GM21619 (cell line): ENCODE results near the gene DCUN1D3.
"Not testable (repeated sequence)": the region's sequence is repeated elsewhere in the genome, so short reads cannot be mapped to it uniquely, and the experiment has no call there.

Experiments used
- ATAC-seq: cut with Tn5 transposase; IDR thresholded peaks from one replicate; pipeline ENCODE4 v1.9.1; 2021; ENCODE audit not compliant: unreplicated experiment

DCUN1D3 gene

GRCh38 chr16:20833086-20833485 is 67.1 kb downstream of the DCUN1D3 start:
- no peak for ATAC-seq

DNA sequence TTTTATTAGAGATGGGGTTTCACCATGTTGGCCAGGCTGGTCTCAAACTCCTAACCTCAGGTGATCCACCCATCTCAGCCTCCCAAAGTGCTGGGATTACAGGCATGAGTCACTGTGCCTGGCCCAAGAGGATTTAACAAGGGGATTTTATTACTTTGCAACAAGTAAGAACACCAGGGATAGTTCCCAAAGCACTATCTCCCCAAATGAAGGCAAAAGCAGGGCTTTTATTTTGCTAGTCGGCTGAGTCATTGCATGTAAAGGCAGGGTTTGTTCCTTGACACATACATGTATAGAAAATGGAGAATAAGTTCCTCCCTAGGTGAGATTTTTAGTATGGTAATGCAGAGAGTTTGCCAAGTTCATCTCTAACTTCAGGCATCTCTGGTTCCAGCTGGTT is 69.8 kb downstream of the DCUN1D3 start:
- no peak for ATAC-seq

DNA sequence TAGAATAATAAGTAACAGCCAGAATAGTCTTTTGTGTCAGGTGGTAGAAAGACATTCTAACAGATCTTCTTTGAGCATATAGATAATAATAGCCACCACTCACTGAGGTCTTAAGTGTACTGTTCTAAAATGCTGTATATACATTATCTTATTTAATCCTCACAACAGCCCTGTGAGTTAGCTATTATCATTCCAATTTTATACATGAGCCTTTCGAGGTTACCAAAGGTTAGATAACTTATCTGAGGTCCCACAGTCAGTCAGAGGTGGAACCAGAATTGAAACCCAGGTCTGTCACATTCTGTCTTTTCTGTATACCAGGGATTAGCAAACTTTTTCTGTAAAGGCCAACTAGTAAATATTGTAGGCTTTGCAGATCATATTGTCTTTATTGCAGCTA is 70.6 kb downstream of the DCUN1D3 start:
- ATAC-seq: no peak

DNA sequence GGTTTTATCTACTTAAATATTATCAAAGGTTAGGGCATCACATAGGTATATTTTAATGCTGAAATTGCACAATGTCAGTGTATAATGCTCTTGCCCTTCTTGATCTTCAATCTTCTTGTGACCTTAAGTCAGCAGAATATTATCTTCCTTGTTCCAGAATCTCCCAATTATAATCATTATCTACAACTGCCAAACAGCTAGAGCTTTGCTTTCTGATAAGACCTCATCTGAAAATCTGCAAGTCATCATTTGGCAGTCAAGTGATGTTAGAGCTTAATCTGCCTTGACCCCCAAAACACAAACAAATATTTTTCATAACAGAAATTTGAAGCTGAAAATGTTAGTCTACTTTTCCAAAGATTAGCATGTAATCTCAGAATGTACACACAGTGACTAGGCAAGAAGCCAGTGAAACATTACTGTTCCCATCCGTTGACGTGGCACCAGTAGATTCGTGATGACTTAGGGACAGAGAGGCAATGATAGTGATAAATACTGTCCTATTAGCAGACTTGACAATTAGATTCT is 74.1 kb downstream of the DCUN1D3 start:
- ATAC-seq: no peak

DNA sequence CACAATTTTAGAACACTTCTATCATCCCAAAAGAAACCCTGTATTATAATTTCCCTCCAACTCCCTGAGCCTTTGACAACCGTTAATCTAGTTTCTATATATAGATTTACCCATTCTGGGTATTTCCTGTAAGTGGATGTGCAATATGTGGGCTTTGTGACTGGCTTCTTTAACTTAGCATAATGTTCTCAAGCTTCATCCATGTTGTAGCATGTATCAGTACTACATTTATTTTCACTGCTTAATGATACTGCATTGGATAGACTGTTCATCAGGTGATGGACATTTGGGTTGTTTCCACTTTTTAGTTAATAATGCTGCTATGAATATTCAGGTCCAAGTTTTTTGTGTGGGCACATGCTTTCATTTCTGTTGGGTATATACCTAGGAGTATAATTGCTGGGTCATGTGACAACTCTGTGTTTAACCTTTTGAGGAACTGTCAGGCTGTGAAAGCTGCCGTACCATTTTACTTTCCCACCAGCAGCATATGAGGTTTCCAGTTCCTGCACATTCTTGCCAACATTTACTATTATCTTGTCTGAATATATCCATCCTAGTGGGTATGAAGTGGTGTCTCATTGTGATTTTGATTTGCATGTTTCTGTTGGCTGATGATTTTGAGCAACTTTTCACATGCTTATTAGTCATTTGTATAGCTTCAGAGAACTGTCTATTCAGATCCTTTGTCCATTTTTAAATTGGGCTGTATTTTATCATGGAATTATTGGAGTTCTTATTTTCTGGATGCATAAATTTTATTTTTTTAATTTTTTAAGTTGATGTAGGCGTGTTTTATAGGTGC is 77.4 kb downstream of the DCUN1D3 start:
- no peak for ATAC-seq

- ATAC-seq: no peak
Measured at GRCh38 chr16:20821682-20822081, 78.5 kb downstream of the DCUN1D3 start.

DNA sequence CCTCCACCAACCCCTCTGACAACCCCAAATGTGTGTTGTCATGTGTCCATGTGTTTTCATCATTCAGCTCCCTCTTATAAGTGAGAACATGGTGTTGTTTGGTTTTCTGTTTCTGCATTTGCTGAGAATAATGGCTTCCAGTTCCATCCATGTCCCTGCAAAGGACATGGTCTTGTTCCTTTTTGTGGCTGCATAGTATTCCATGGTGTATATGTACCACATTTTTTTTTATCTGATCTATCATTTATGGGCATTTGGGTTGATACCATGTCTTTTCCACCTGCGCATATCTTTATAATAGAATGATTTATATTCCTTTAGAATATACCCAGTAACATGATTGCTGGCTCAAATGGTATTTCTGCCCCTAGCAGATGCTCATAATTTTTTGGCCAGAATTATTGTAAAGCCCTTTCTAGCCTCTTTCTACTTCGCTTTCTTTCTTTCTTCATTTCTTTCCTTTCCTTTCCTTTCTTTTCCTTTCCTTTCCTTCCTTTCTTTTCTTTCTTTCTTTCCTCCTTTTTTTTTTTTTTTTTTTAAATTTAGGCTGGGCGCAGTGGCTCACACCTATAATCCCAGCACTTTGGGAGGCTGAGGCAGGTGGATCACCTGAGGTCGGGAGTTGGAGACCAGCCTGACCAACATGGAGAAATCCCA is 81.1 kb downstream of the DCUN1D3 start:
- ATAC-seq: no peak

- ATAC-seq: no peak
Measured at GRCh38 chr16:20814784-20815183, 85.4 kb downstream of the DCUN1D3 start.

DNA sequence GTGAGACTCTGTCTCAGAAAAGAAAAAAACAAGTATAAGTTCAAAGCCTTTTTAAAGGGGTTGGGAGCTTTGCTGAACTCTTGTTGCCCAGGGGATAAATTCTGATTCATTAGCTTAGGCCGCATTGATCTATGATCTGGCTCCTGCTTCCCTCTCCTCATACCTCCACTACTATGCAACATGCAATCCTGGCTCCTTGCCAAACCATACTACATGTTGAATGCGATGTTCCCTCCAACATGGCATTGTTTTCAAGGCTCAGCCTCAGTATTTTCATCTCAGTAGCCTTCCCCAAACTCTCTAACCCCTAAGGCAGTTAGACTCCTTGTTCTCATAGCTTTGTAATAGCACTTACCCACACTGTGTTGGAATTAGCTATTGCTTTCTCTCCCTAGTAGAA is 87.6 kb downstream of the DCUN1D3 start:
- no peak for ATAC-seq

- no peak for ATAC-seq
Measured at GRCh38 chr16:20811889-20812439, 88.2 kb downstream of the DCUN1D3 start.

- ATAC-seq: no peak
Measured at GRCh38 chr16:20807862-20808261, 92.3 kb downstream of the DCUN1D3 start.

DNA sequence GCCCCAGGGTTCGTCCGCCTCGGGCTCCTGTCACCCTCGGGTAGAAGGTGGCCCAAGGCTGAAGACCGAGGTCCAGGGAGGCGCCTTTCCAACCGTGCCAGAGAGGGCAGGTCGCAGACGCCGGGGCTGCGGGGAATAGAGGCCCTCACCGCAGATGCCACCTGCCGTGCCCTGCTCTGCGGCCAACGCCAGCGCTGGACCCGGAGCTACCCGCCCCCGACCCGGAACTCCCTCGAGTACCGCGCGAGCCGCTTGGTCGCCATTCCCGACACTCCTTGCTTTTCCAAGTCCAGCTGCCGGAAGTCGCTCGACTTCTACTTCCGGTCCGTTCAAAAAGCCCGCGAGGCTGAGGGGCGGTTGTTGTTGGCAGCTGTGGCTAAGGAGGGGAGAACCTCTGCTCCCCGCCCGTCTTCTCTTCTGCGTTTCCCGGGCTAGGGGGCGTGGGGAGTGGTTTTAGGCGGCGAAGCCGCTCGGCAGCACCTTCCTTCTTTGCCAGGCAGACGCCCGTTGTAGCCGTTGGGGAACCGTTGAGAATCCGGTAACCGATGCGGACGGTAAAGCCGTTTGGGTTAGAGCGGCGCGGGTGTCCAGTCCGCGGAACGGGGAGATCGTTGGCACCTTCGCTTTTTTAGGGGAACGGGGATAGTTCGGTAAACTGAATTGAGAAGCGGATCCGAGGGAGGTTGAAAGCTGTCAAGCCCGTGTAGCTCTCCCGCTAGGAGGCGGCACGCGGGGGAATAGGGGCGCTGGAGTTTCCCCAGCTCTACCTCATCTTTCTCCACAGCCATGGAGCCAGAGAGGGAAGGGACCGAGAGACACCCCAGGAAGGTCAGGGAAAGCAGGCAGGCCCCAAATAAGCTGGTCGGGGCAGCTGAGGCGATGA is 93.7 kb downstream of the DCUN1D3 start, which contains the start of the genes ERI2 and REXO5:
Gene ERI2, minus strand, starts transcription at position 305 of the 883 bp plus-strand sequence. Its CDS starts 42 bp downstream, at position 263.
Gene REXO5, plus strand, starts transcription at position 360 of the 883 bp plus-strand sequence. Its CDS starts 427 bp downstream, at position 787.
- peak; percentile 83 for ATAC-seq

- ATAC-seq: not testable (repeated sequence)
Measured at GRCh38 chr16:20805684-20806167, 94.4 kb downstream of the DCUN1D3 start.
